Measurements from ENCODE around the gene MLN.

Gene MLN

DNA sequence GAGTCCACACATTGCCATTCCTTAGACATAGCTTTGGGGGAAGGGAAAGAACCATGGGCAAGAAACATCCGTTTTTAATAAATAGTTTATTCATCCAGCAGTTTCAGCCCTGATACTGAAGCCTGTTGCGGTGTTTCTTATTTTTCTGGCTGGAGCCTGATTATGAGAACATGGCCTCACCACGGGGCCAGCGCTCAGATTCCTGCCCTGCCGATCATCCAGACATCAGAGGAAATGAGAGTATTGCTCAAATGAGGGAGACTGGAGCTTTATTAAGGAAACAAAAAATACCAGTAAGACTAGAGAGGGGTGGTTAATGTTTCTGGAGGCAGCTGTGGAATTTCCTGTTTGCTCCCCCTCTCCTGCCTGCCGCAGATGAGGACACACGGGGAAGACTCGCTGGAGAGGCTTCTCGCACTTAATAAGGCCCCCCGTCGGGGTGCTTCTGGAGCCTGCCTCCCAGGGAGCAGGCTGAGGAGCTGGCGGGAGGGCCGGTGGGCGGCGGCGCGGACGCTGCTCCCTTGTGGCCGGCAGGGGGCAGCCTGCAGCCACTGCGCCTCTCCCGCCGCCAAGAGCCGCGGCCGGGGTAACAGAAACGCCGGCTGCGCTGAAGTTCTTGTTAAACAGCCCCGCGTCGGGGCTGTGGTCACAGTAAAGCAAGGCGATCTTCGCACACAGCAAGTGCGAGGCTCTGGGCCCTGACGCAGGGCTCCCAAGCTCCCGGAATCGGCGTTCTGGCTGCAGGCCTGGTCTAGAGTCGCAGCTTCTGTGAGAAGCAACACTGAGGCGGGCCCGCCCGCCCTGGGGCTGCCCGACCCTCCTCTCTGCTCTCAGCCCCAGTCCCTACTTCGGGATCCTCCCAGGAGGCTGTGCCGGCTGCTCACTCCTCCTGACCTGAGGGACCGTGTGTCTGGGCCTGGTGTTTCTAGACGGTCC, 32.4 kb downstream of the MLN start:
- DNase-seq = peak; percentile 62

DNA sequence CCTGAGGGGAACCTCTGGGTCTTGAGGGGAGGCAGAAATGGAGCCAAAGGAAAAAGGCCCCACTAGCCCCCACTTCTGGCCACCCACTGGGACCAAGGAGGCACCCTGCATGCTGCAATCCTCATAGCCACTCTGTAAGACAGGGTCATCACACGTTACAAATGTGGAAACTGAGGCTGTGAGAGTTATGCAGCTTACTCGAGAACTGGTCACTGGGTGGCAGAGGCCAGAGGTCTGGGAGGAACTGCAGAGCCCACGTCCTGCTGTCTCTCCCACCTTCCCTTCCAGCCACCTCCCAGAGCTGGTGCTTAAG, 33.0 kb downstream of the MLN start:
- no peak for DNase-seq

DNA sequence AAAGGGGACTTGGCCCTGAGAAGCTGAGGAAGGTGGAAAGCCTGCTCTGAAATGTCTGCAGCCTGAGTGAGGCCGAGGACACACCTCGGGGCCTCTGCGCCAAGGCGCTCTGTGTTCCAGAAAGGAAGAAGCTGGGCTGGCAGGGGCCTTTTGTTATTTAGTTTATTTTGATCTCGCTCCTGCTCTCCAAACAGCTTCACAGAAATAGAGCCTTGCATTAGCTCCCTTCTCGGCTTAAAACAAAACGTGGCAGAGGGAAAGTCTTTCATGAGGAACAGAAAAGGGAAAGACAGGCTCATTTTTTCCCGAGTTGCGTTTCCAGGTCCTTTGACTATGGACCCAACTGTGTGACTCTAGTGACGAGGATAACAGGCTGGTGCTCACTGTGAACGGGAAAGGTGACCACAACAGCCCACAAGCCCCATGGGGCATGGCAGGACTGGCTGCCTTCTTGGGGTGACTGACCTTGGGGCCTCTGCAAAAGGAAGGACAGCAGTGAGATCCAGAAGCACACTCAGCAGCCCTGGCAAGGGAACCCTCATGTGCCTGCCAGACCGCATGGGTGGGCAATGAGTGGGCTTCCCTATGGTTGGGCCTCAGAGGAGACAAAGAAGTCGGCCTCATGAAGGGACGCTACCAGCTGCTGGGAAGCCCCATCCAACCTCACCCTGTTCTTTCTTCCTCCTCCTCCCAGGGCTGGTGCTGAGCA, 33.5 kb downstream of the MLN start:
- DNase-seq = peak; percentile 31

DNA sequence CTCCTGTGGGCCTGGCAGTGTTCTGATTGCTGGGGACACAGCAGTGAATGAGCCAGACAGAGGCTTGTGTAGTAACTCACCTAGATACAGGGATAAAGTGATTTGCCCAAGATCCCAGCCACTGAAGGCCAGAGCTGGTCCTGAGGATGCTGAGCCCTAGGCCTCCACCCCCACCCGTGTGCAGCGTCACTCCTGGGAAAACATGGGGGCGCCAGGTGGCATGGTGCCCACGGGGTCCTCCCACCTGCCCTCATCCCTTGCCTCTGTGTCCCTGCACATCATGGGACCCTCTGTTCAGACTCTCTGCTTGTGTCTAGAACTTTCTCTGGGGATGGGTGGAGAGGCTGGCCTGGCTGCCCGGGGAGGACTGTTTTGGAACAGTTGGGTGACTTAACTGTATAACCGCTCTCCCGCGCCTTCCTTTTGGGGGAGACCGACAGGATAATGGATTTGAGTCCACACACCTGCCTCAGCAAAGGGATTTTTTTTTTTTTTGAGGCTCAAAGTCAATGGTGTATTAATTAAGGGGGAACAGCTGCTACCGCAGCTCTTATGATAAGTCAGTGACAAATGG, 34.5 kb downstream of the MLN start:
- peak; percentile 32 for DNase-seq

DNA sequence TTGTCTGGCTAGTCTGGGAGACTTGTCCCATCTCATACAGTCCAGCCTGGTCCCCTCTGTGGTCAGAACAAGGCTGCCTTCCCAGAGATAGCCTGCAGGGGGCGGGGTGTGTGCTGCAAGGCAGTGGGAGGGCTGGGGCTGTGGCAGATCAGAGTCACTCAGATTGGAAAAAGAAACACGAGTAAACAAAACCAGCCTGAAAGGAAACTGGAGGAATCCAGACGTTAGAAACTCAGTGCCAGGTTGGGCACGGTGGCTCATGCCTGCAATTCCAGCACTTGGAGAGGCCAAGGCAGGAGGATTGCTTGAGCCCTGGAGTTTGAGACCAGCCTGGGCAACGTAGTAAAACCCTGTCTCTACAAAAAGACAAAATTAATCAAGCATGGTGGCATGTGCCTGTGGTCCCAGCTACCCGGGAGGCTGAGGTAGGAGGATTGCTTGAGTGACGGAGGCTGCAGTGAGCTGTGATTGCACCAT, 35.1 kb downstream of the MLN start:
- DNase-seq = peak; percentile 63

DNA sequence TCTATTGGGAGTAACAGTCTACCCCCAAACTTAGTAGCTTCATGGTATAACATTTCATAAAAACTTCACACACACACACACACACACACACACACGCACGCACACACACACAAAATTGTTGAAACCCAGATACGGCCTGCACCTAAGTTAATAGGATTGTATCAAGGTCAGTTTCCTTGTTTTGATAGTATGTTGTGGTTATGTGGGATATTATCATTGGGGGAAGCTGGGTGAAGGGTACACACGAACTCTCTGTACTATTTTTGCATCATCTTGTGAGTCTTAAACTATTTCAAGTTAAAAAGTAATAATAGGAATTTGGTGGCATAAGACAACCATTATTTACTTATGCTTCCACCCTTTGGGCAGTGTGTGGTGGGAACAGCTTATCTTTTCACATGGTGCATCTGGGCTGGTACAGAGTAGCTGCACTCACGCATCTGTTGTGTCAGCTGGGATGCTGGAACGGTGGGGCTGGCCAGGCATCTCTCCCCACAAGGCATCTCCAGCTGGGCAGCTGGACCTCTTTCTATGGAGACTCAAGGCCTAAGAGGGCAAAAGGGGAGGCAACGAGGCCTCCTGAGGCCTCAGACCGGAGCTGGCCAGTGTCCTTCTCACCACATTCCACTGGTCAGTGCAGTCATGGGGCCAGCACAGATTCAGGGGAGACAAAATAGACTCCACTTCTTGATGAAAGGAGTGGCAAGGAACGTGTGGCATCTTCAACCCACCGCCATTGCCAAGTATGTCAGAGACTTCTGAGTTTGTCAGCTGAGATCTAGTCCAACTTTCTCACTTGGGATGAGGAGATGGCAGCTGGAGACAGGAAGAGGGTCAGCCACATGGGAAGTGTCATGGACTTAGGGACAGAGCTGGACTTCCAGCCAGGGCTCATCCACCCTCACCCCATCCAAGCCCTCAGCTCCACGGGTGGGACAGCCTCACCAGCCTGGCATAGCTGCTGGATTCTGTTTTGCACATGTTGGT, 36.6 kb downstream of the MLN start:
- DNase-seq = no peak

DNA sequence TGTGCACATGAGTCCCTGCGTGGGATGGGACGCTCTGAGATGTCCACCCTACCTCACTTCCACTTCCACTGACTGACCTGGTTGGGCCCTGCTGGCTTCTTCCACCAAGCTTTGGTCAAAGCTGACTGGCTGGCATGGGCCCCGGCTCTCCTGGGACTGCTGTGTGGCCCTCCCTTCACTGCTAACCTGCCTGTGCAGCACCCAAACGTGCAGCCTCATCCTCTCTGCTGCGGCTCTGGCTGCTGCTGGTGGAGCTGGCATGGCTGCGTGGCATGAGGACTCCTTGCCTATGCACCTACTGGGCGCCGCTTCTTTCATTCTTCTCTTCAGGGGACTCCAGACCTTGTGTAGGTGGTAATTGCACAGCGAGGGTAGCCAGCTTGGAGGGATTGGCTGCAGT, 38.4 kb downstream of the MLN start:
- DNase-seq = no peak

DNA sequence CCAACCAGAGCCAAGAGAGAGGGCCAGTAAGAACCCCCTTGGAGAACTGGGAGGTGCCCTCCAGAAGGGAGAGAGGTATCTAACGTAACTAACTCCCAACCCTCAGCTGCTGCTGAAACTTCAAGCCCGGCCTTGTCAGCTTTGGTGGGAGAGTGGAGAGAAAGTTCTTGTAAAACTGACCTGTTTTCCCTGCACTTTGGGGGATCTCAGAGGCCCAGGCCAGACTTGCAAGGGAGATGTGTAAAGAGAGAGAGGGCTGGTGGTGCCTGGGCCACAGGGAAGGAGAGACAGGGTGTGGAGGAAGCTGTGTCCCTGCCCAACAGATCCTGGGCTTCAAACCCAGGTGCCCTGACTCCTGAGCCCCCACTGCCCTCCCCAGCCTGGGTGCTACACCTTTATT, 39.8 kb downstream of the MLN start:
- DNase-seq = no peak

DNA sequence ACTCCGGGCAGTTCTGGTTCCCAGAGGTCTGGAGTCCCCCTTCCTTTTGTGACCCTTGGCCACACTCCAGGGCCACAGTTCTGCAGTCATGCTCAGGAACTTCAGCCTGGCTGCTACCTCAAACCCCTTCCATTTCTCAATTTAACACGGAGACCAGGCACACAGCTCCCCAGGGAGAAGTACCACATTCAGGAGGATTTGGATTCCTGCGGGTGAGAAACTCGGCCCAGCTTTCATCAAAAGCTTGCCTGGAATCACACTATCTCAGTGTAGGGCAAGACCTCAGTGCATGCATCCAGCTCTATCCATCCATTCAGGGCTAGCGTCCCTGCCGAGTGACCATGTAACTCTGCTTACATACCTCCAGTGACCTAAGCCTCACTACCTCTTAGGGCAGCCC, 40.3 kb downstream of the MLN start:
- no peak for DNase-seq

DNA sequence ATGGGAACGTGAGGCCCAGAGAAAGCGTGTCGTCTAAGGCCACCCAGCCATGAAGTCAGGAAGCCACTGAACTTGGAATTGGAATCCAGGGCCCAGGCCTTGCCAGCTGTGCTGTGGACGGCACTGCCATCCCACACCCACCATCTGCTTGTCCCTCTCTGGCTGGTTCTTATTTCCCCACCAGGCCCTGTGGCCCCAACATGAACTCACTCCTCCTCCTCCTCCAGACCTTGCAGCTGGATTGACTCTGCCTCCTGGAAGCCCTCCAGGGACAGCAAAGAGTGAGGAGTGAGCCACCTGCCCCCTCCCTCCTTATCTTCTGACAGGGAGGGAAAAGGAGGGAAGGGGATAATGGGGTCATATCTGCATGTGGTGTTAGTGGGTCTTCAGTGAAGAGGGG, 41.1 kb downstream of the MLN start:
- DNase-seq = no peak

DNA sequence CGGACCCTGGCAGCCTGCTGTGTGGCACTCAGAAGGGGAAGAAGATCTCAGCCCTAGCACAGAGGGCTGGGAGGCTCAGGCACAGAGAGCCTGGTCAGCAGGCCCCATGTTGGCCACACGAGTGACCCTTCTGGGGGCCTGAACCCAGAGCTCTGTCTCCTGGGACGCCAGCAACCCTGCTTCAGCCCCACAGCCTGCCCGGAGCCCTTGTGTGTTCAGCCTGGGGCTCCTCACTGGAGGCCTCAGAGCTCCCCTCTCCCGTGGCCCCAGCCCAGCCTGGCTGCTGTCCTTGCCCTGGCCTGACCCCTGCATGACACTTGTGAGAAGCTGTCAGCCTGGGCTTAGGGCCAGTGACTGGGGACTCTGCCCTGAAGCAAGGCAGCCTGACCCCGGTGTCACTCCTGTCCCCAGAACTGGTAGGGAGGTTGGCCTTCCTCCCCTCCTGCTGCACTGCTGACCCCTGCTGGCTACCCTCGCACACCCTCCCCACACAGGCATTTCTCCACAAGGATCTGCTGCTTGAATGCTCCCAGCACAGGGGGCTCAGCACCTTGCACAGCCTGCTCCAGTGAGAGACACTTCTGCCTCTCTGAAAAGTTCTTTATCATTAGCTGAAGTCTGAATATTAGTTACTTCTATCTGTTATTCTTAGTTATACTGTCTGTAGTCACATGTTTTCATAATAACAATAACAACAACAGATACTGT, 41.7 kb downstream of the MLN start:
- peak; percentile 53 for DNase-seq

DNA sequence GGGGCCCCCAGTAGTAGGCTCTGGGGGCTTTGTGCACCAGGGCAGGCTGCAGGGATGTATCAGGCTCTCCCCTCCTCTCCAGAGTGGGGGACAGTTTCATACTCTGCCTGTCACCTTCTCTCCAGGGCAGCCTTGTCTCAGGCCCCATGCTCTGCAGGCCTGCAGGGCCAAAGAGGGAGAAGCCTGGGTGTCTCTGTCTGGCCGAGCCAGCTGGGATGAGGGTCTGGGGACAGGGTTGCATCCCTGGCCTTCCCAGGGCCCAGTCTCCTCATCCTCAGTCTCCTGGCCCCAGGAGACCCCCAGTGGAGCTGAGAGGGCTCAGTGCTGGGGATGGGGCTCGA, 42.3 kb downstream of the MLN start:
- DNase-seq = no peak

DNA sequence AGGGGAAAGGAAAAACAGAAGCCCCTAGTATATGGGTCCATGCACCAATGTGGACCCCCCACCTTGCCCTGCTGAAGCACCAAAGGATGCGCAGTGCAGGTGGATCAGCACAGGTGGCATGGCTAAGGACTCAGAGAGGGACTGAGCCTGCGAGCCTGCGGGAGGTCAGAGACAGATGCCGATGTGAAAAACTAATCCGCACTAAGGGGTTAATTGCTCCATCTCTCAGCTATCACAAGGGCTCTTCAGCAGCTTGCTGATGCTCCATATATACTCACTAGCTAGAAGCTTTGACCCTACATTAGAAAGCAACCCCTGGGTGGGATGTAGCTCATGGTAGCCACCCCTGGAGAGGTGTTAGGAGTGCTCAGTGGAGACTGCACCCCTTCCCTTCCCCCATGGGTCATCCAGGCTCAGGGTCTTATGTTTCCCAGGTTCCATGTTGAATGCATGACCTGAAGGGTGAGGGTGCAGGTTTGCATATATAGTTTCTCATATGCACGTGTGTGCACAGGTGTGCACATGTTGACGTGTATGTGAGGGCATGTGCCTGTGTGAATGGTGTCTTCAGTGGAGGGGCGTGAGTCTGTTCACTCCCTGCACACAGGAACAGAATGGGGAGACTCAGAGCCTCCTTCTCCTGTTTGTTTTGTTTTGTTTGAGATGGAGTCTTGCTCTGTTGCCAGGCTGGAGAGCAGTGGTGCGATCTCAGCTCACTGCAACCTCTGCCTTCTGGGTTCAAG, 43.7 kb downstream of the MLN start:
- peak; percentile 17 for DNase-seq

DNA sequence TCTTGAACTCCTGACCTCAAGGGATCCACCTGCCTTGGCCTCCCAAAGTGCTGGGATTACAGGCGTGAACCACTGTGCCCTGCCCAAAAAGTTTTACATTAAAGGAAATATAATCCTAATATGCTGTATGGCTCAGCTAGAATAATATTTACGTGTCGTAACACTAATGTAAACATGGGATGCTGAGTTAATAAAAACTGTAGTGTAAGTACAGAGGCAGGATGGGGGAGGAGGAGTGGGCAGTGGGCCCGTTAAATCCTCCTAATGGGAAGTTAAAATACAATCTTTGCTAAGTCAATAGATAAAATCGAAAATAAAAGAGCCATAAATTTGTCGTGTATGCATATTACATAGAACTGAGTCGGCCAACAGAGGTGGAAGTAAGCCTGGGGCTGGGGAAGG, 45.0 kb downstream of the MLN start:
- peak; percentile 21 for DNase-seq

DNA sequence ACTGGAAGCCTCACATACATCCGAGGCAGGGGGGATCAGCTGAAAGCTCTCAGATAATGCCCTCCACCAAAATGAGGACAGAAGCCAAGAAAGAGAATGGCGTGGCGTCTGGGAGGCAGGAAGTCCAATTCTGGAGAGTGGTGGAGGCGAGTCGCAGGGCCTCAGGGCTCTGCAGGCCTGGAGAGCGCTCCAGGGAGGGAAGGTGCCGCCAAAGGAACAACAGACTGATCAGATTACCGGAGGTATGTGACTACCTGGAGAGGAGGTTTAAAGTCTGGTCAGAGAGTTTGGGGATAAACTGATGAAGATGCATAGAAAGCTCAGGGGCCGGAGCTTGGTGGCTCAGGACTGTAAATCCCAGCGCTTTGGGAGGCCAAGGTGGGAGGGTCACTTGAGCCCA, 45.9 kb downstream of the MLN start:
- DNase-seq = no peak

DNA sequence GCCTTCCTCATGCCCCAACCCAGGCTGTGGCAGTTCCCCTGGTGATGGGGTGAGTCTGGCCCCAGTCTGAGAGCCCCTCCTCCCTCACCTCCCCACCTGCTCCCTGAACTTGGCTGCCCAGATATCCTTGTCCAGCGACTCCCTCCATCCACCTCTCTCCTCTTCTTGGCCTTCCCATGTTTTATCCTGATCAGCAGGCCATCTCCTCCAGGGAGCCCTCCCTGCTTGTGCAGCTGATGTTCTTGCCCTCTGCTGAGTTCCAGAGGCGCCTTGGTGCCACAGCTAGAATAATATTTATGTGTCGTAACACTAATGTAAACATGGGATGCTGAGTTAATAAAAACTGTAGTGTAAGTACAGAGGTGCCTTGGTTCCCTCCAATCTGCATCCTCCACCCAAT, 46.7 kb downstream of the MLN start:
- no peak for DNase-seq

DNA sequence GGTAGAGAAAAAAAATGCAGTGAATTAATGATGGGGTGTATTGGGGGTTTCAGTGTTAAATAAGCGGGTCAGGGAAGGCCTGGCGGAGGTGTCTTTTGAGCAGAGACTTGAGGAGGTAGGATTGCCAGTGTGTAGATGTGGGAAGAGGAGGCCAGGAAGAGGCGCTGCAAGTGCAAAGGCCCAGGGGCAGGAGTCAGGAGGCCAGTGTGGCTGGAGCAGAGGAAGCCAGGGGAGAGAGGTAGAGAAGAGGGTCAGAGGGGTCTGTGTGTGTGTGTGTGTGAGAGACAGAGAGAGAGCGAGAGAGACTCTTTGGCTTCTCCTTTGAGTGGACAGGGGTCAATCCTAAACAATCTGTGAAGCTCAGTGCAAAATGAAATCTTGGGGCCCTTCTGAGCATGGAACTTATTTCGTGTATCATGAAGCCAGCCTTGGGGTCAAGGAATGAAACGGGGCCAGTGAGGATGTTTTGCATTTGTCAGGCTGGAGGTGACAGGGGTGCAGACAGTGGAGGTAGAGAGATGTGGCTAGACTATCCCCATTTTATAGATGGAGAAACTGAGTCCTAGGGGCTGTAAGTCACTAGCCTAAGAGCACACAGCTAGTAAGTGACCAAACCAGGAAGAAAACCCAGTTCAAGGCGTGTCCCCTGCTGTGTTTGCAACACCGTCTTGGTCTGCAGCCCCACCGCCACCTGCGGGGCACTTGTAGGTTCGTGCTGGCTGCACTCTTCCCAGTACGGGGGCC, 47.4 kb downstream of the MLN start:
- DNase-seq = no peak

DNA sequence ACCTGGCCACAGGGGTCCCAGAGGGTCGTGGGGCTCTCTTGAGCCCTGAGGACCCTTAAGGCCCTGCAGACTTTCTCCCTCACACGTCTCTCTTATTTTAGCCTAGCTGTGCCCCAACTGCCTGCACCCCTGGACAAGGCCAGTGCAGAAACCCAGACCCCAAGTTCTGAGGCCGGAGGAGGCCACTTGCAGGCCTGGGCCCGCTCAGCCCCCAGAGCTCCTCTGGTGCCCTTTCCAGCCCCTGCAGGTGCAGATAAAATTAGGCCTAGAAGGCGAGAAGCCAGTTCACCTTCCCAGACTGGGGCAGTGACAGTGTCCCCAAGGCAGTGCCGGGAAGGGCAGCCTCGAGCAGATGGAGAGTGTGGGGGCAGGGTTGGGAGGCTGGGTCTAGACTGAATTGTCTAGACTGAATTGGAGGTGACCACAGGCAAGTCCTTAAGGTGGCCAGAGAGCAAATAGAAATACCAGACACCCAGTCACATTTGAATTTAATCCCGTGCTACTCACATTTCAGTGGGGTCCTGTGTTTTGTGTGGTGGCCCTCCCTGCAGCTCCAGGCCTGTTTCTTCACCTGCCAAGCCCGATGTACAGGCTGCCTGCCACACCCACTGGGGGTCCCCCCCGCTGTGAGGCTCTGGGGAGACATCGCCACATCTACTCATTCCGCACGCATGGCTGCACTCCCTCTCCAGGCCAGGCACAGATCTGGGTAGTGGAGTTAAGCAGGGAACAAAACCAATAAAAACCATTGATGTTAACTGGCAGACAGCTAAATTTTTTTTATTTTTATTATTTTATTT, 48.5 kb downstream of the MLN start:
- peak; percentile 48 for DNase-seq

DNA sequence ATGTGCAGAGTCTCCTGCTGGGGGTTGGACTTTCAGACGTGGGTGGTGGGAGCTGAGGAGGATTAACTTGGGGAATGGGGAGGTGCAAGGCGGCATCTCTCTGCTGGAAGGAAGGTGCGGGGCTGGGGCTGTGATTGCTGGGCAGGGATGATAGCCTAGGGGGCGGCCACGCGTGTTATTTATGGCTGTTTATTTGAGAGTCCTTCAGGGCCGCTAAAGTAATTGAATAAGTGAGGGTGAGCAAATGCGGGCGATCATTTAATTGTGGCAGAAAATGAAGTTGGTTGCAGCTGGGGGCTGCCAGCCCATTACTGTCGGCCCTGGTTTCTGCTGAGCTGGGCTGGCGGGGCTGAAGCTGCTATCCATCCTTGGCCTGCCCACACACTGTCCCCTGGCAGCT, 49.6 kb downstream of the MLN start:
- DNase-seq = no peak

DNA sequence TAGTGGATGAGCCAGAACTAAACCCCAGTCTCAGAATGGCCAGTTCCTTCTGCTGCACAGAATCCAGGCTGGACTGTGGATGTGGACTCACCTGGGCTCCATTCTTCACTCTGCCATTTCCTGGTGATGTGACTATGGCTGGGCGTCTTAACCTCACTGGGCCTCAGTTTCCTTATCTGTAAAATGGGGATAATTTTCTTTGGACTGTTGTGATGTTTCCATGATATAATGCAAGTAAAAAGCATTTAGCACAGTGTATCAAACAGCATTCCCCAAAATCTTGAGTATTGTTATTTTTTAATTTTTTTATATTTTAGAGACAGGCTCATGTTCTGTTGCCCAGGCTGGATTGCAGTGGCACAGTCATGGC, 51.2 kb downstream of the MLN start:
- DNase-seq = no peak
